HepG2 (cell line): ENCODE data around the gene TRIM5. TPM values are rescaled to one million over a fixed set of nuclear protein-coding genes. Genes with fewer than 3 reads are reported as not detected.

ENCODE experiments used
- ATAC-seq: fragments of 200-7000 bp; cut with Tn5 transposase; 3 replicates; pipeline ENCODE4 v1.9.1; 2020; ENCODE audit warnings: mild to moderate bottlenecking, moderate library complexity
- BruUV-seq: library from RNA; stranded (reverse); fragments of 400-500 nt; replicated peaks from 2 replicates; lab custom pipeline; 2021; lab: Mats Ljungman, UMichigan
- CTCF ChIA-PET: fragments of 300-600 bp; formaldehyde crosslinking; extraction: SDS; loops from one replicate; lab custom pipeline; 2021; ENCODE audit warnings: low total read pairs, inconsistent platforms, low intra/inter-chr PET ratio; lab: Yijun Ruan, JAX
- POLR2A ChIA-PET: fragments of 350-600 bp; sonication (Branson Sonifier 250); formaldehyde crosslinking; loops from one replicate; lab custom pipeline; 2020; ENCODE audit warnings: antibody characterized with exemption, inconsistent platforms; lab: Yijun Ruan, JAX
- DNase-seq: peaks from one replicate; pipeline ENCODE4 v3.0.0-alpha.2; 2015; ENCODE audit warnings: low spot score
- FAIRE-seq: peaks from 3 replicates; lab custom pipeline; 2011; peaks lifted over from hg19 to GRCh38; lab: Jason Lieb, UNC
- H2AFZ ChIP-seq: one replicate; pipeline ENCODE4 v1.6.1; 2011; ENCODE audit warnings: low read length, inconsistent platforms
- H3K27ac ChIP-seq: fragments of 300-600 bp; 3 replicates; pipeline ENCODE4 v1.8.0; 2011; ENCODE audit warnings: mixed run types, mild to moderate bottlenecking, mixed read lengths, low read length, inconsistent platforms; ENCODE audit not compliant: insufficient read depth; ENCODE audit errors: extremely low read length
- H3K27me3 ChIP-seq, 2 experiments: fragments of 200-600 bp in 1 of 2; 2 replicates in 1 of 2; 3 replicates in 1 of 2; pipeline versions ENCODE4 v1.6.0 to v1.8.0; 2011; ENCODE audit warnings: low read length in 2 of 2, mild to moderate bottlenecking in 2 of 2, moderate library complexity in 2 of 2, inconsistent platforms in 1 of 2; ENCODE audit not compliant: insufficient read depth in 2 of 2, control insufficient read depth in 1 of 2
- H3K36me3 ChIP-seq, 2 experiments: fragments of 200-600 bp in 1 of 2; replicated peaks in 1 of 2; 2 replicates in 1 of 2; 3 replicates in 1 of 2; pipeline versions ENCODE4 v1.5.1 to v1.8.0; 2011; ENCODE audit warnings: low read length in 2 of 2, inconsistent platforms in 1 of 2; ENCODE audit not compliant: insufficient read depth in 2 of 2, control insufficient read depth in 1 of 2
- H3K4me1 ChIP-seq: 2 replicates; pipeline ENCODE4 v1.5.1; 2012; ENCODE audit warnings: low read length, inconsistent platforms; ENCODE audit not compliant: insufficient read depth
- H3K4me2 ChIP-seq: 2 replicates; pipeline ENCODE4 v1.6.0; 2011; ENCODE audit warnings: low read depth, low read length, inconsistent platforms
- H3K4me3 ChIP-seq, 3 experiments: fragments of 200-600 bp in 1 of 3; sonication (generic), shearing (Covaris generic) in 1 of 3; replicated peaks in 1 of 3; 2 replicates each; pipeline ENCODE4 v1.5.1; 2011 to 2016; ENCODE audit warnings: low read length in 3 of 3, inconsistent platforms in 2 of 3, low read depth in 2 of 3, mild to moderate bottlenecking in 2 of 3, control low read depth in 1 of 3, mixed read lengths in 1 of 3; ENCODE audit not compliant: insufficient read depth in 1 of 3
- H3K79me2 ChIP-seq: one replicate; pipeline ENCODE4 v1.6.1; 2011; ENCODE audit warnings: low read length, inconsistent platforms; ENCODE audit not compliant: insufficient read depth
- H3K9ac ChIP-seq: 2 replicates; pipeline ENCODE4 v1.6.0; 2011; ENCODE audit warnings: mild to moderate bottlenecking, low read depth, low read length, inconsistent platforms; ENCODE audit not compliant: insufficient read depth
- H3K9me3 ChIP-seq: 2 replicates; pipeline ENCODE4 v1.5.1; 2012; ENCODE audit warnings: mild to moderate bottlenecking, low read length
- H4K20me1 ChIP-seq: 2 replicates; pipeline ENCODE4 v1.6.0; 2011; ENCODE audit warnings: inconsistent platforms, mild to moderate bottlenecking, low read length, moderate library complexity; ENCODE audit not compliant: insufficient read depth
- CBX2 ChIP-seq, 2 experiments: fragments of 200-600 bp in 1 of 2; sonication (generic); formaldehyde crosslinking in 1 of 2; IDR thresholded peaks; 2 replicates each; pipeline versions ENCODE4 v1.7.0 to v1.8.1; 2018 to 2022; ENCODE audit warnings: low read depth in 2 of 2, low read length in 1 of 2, mild to moderate bottlenecking in 1 of 2, missing genetic modification reagents in 1 of 2
- EHMT2 ChIP-seq: fragments of 200-600 bp; sonication (generic); IDR thresholded peaks from 2 replicates; pipeline ENCODE4 v1.7.0; 2017; ENCODE audit warnings: antibody characterized with exemption, low read depth, low read length, borderline replicate concordance
- HHEX ChIP-seq: IDR thresholded peaks from 2 replicates; pipeline ENCODE4 v1.6.1; 2016; ENCODE audit warnings: control low read depth
- KMT2A ChIP-seq: sonication (generic); formaldehyde crosslinking; IDR thresholded peaks from 2 replicates; pipeline ENCODE4 v1.4.0; 2020; ENCODE audit warnings: missing genetic modification reagents
- MAFK ChIP-seq, 2 experiments: IDR thresholded peaks in 1 of 2; conservative IDR thresholded peaks in 1 of 2; 2 replicates each; pipeline ENCODE4 v1.6.1; 2011; ENCODE audit warnings: improper control_type of control experiment in 2 of 2, low read length in 2 of 2
- ZNF354B ChIP-seq: sonication (generic); formaldehyde crosslinking; IDR thresholded peaks from 2 replicates; pipeline ENCODE4 v1.8.0; 2022; ENCODE audit warnings: mild to moderate bottlenecking, missing genetic modification reagents
- ZNF407 ChIP-seq: sonication (generic); formaldehyde crosslinking; IDR thresholded peaks from one replicate; pipeline ENCODE4 v1.5.1; 2020; ENCODE audit warnings: mild to moderate bottlenecking, missing genetic modification reagents; ENCODE audit errors: not compliant biosample characterization
- ZNF501 ChIP-seq: sonication (generic); formaldehyde crosslinking; IDR thresholded peaks from 2 replicates; pipeline ENCODE4 v1.5.1; 2020; ENCODE audit warnings: mild to moderate bottlenecking, moderate library complexity, missing genetic modification reagents
- ZNF784 ChIP-seq: sonication (generic); formaldehyde crosslinking; IDR thresholded peaks from 2 replicates; pipeline ENCODE4 v1.5.1; 2020; ENCODE audit warnings: missing genetic modification reagents, mild to moderate bottlenecking, borderline replicate concordance
- WGBS: methylation state at CpG from one replicate; pipeline ENCODE4 v1.1.6; 2017; ENCODE audit warnings: low lambda C conversion rate; 5-methylcytosine and 5-hydroxymethylcytosine counted together
- in situ Hi-C: cut with HindIII; loops from 2 replicates; pipeline ENCODE4 v1.10.0; 2017; ENCODE audit warnings: low pct_unique_long_range_greater_than_20kb; ENCODE audit not compliant: extremely low pct_ligation_motif_present
- intact Hi-C: fragments of 100-400 bp; cut with micrococcal nuclease; formaldehyde crosslinking; loops from one replicate; pipeline ENCODE4 v1.10.0; 2022; ENCODE audit not compliant: unreplicated experiment
- polyA plus RNA-seq, 8 experiments: library from polyadenylated mRNA; depleted of rRNA in 3 of 8; stranded (reverse) in 7 of 8; unstranded in 1 of 8; fragments of >200 nt; fragmentation: Illumina TruSeq in 4 of 8; extraction: Trizol in 4 of 8; gene quantifications; 2 replicates each; pipeline versions ENCODE4 v1.2.1 to v1.2.3, GENCODE V29; 2011 to 2016; ENCODE audit warnings: low read depth in 4 of 8, missing spikeins in 1 of 8, mixed read lengths in 1 of 8; ENCODE audit not compliant: insufficient read depth in 1 of 8
- total RNA-seq, 5 experiments: library from RNA; depleted of rRNA; stranded (reverse); fragments of >200 nt; fragmentation: Illumina TruSeq; extraction: Trizol; gene quantifications; 2 replicates each; pipeline ENCODE4 v1.2.3, GENCODE V29; 2016; ENCODE audit warnings: low read depth in 1 of 5
- TF ChIP-seq, protein P1 (sequence below): sonication (generic); formaldehyde crosslinking; IDR thresholded peaks from 2 replicates; pipeline ENCODE4 v1.5.0; 2020; ENCODE audit warnings: mild to moderate bottlenecking, missing genetic modification reagents
- TF ChIP-seq, protein P2 (sequence below): sonication (generic); formaldehyde crosslinking; IDR thresholded peaks from 2 replicates; pipeline ENCODE4 v1.5.0; 2020; ENCODE audit warnings: missing genetic modification reagents

TRIM5 gene
- total and polyA plus RNA-seq, 2 of the 13 experiments (the other 11 are each of a cell fraction or from before 2014, with no cell fraction given): 7.8 to 13.1 TPM

- in situ Hi-C loops: loop anchor here (10.0 kb wide), 1 partner anchor 115 kb away; the partner anchor contains the start of gene OR52N2
- Histone ChIP-seq H3K79me2 (no peaks in the 10 kb centered on the region), H3K27me3 (no peaks in the 10 kb centered on the region; a peak in 1 of 5 replicates), H2AFZ (no peak within 1 kb of the TSS), H3K27ac (no peak within 1 kb of the TSS), H3K4me3 (no peak within 1 kb of the TSS), H3K36me3 (no peaks in the 10 kb centered on the region), H4K20me1 (no peaks in the 10 kb centered on the region), H3K4me2 (no peak within 1 kb of the TSS; the same call in 1 of the 2 replicates), H3K9ac (no peak within 1 kb of the TSS), H3K9me3 (no peaks in the 10 kb centered on the region), H3K4me1 (no peaks in the 10 kb centered on the region)
- no peak for FAIRE-seq
- no TSS peak for BruUV-seq
- 43% methylated on average over 2 of the region's 2 CpGs for WGBS
- ATAC-seq: no peak
- ChIA-PET POLR2A (no interaction called here), CTCF (no interaction called here)
- intact Hi-C loops: no loop called here
- DNase-seq: no peak
- no peak for TF ChIP-seq EHMT2
- TF ChIP-seq, protein P1, sequence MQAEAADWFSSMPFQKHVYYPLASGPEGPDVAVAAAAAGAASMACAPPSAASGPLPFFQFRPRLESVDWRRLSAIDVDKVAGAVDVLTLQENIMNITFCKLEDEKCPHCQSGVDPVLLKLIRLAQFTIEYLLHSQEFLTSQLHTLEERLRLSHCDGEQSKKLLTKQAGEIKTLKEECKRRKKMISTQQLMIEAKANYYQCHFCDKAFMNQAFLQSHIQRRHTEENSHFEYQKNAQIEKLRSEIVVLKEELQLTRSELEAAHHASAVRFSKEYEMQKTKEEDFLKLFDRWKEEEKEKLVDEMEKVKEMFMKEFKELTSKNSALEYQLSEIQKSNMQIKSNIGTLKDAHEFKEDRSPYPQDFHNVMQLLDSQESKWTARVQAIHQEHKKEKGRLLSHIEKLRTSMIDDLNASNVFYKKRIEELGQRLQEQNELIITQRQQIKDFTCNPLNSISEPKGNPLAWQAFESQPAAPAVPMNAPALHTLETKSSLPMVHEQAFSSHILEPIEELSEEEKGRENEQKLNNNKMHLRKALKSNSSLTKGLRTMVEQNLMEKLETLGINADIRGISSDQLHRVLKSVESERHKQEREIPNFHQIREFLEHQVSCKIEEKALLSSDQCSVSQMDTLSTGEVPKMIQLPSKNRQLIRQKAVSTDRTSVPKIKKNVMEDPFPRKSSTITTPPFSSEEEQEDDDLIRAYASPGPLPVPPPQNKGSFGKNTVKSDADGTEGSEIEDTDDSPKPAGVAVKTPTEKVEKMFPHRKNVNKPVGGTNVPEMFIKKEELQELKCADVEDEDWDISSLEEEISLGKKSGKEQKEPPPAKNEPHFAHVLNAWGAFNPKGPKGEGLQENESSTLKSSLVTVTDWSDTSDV: no peak
- TF ChIP-seq KMT2A (CRISPR knock-in tag): no peak
- TF ChIP-seq ZNF407: no peak
- no peak for TF ChIP-seq MAFK (conservative IDR thresholded peaks at IDR 0.05 in 1 of 2, IDR thresholded peaks at IDR 0.05 in 1 of 2; ENCODE audit: low read length in 2 of 2)
- TF ChIP-seq HHEX (CRISPR knock-in tag): no peak
- no peak for TF ChIP-seq ZNF501
- no peak for TF ChIP-seq ZNF784
- TF ChIP-seq CBX2 (IDR thresholded peaks at IDR 0.05; ENCODE audit: low read depth, low read length): no peak
- no peak for TF ChIP-seq CBX2 (CRISPR knock-in tag; IDR thresholded peaks at IDR 0.05; ENCODE audit: low read depth)
- TF ChIP-seq, protein P2, sequence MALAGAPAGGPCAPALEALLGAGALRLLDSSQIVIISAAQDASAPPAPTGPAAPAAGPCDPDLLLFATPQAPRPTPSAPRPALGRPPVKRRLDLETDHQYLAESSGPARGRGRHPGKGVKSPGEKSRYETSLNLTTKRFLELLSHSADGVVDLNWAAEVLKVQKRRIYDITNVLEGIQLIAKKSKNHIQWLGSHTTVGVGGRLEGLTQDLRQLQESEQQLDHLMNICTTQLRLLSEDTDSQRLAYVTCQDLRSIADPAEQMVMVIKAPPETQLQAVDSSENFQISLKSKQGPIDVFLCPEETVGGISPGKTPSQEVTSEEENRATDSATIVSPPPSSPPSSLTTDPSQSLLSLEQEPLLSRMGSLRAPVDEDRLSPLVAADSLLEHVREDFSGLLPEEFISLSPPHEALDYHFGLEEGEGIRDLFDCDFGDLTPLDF: no peak
- no peak for TF ChIP-seq ZNF354B (CRISPR knock-in tag)
These were observed 4.7 kb upstream of the TRIM5 start, which contains the start of gene TRIM22 for GRCh38 chr11:5689551-5689983. TRIM22 (plus strand) TSS chr11:5689790; CDS start chr11:5696233, 6,443 bp downstream.
